SJCRH30 (cell line): Measurements from ENCODE around the gene PXMP4. TPM values are rescaled to one million over a fixed set of nuclear protein-coding genes. Genes with fewer than 3 reads are reported as not detected.

Experiments used
- DNase-seq, 2 experiments: peaks; one replicate each; pipeline ENCODE4 v3.0.0-alpha.2; 2015 to 2020
- H3K27ac ChIP-seq: fragments of 250-450 bp; sonication (Bioruptor Pico); 2 replicates; pipeline ENCODE4 v1.5.1; 2020; ENCODE audit warnings: mild to moderate bottlenecking, moderate library complexity
- H3K27me3 ChIP-seq: fragments of 250-450 bp; sonication (Bioruptor Pico); 2 replicates; pipeline ENCODE4 v1.5.1; 2020; ENCODE audit warnings: mild to moderate bottlenecking, moderate library complexity
- H3K36me3 ChIP-seq: fragments of 250-450 bp; sonication (Bioruptor Pico); 2 replicates; pipeline ENCODE4 v1.5.1; 2020; ENCODE audit warnings: mild to moderate bottlenecking, moderate library complexity
- H3K4me1 ChIP-seq: fragments of 250-450 bp; sonication (Bioruptor Pico); 2 replicates; pipeline ENCODE4 v1.5.1; 2020; ENCODE audit warnings: mild to moderate bottlenecking, moderate library complexity
- H3K4me3 ChIP-seq: fragments of 250-450 bp; sonication (Bioruptor Pico); 2 replicates; pipeline ENCODE4 v1.5.1; 2020; ENCODE audit warnings: mild to moderate bottlenecking, moderate library complexity
- H3K9me3 ChIP-seq: fragments of 250-450 bp; sonication (Bioruptor Pico); replicated peaks from 2 replicates; pipeline ENCODE4 v1.5.1; 2020; ENCODE audit warnings: mild to moderate bottlenecking, moderate library complexity
- total RNA-seq: library from RNA; depleted of rRNA; stranded (reverse); fragments of >200 nt; shearing (Covaris generic); gene quantifications from 2 replicates; pipeline ENCODE4 v1.2.3, GENCODE V29; 2014

The PXMP4 gene
- total RNA-seq, 1 experiment from 2014 or later = 8.2 TPM

GRCh38 chr20:33687993-33688937, 31.8 kb downstream of the PXMP4 start:
- Histone ChIP-seq H3K36me3 (peaks cover 6% of the 10 kb centered on the region), H3K9me3 (no peaks in the 10 kb centered on the region), H3K4me3 (no peak overlapping the region), H3K27ac (no peak overlapping the region), H3K27me3 (no peaks in the 10 kb centered on the region), H3K4me1 (peaks cover 23% of the 10 kb centered on the region)
- no peak for DNase-seq

- Histone ChIP-seq H3K4me1 (peaks cover 23% of the 10 kb centered on the region), H3K27ac (no peak overlapping the region), H3K27me3 (no peaks in the 10 kb centered on the region), H3K4me3 (no peak overlapping the region), H3K36me3 (peaks cover 10% of the 10 kb centered on the region), H3K9me3 (no peaks in the 10 kb centered on the region)
- peak; percentile 50 to 64 for DNase-seq
These were observed 32.7 kb downstream of the PXMP4 start for GRCh38 chr20:33687370-33687915.

- Histone ChIP-seq H3K4me3 (peak overlapping the region; percentile 84), H3K27me3 (no peaks in the 10 kb centered on the region), H3K36me3 (peaks cover 10% of the 10 kb centered on the region), H3K9me3 (no peaks in the 10 kb centered on the region), H3K27ac (no peak overlapping the region), H3K4me1 (peaks cover 23% of the 10 kb centered on the region)
- no peak for DNase-seq
These were observed 33.1 kb downstream of the PXMP4 start for GRCh38 chr20:33686984-33687366.

- Histone ChIP-seq H3K9me3 (no peaks in the 10 kb centered on the region), H3K27ac (peak within 1 kb of the TSS; percentile 84), H3K27me3 (no peaks in the 10 kb centered on the region), H3K4me3 (peak within 1 kb of the TSS; percentile 84), H3K4me1 (peaks cover 23% of the 10 kb centered on the region), H3K36me3 (peaks cover 10% of the 10 kb centered on the region)
- DNase-seq = peak; percentile 98
These were observed 33.8 kb downstream of the PXMP4 start, which contains the start of gene E2F1 for GRCh38 chr20:33686100-33686983. E2F1 (minus strand) TSS chr20:33686385; CDS start chr20:33686264, 121 bp downstream.

GRCh38 chr20:33685328-33686099, 34.6 kb downstream of the PXMP4 start:
- peak; percentile 96 for DNase-seq
- Histone ChIP-seq H3K4me1 (peaks cover 23% of the 10 kb centered on the region), H3K36me3 (peaks cover 12% of the 10 kb centered on the region), H3K27ac (peak overlapping the region; percentile 84), H3K4me3 (peak overlapping the region; percentile 84), H3K9me3 (no peaks in the 10 kb centered on the region), H3K27me3 (no peaks in the 10 kb centered on the region)

GRCh38 chr20:33684533-33685327, 35.4 kb downstream of the PXMP4 start:
- peaks cover 19% of the 10 kb centered on the region for H3K36me3 ChIP-seq
- no peaks in the 10 kb centered on the region for H3K9me3 ChIP-seq
- H3K4me1 ChIP-seq = peaks cover 24% of the 10 kb centered on the region
- H3K4me3 ChIP-seq = peak overlapping the region; percentile 84
- H3K27ac ChIP-seq = peak overlapping the region; percentile 84
- peak in 1 of 2 experiments; percentile 75 for DNase-seq
- H3K27me3 ChIP-seq = no peaks in the 10 kb centered on the region

GRCh38 chr20:33681728-33682353, 38.3 kb downstream of the PXMP4 start:
- Histone ChIP-seq H3K4me1 (peaks cover 42% of the 10 kb centered on the region), H3K27me3 (no peaks in the 10 kb centered on the region), H3K36me3 (peaks cover 37% of the 10 kb centered on the region), H3K9me3 (no peaks in the 10 kb centered on the region), H3K27ac (no peak overlapping the region), H3K4me3 (no peak overlapping the region)
- no peak for DNase-seq

- no peak for DNase-seq
- H3K27ac ChIP-seq = no peak overlapping the region
- H3K4me3 ChIP-seq = no peak overlapping the region
- H3K27me3 ChIP-seq = no peaks in the 10 kb centered on the region
- peaks cover 39% of the 10 kb centered on the region for H3K4me1 ChIP-seq
- no peaks in the 10 kb centered on the region for H3K9me3 ChIP-seq
- H3K36me3 ChIP-seq = peaks cover 43% of the 10 kb centered on the region
These were observed 38.8 kb downstream of the PXMP4 start for GRCh38 chr20:33681288-33681687.

GRCh38 chr20:33680686-33681085, 39.4 kb downstream of the PXMP4 start:
- no peak for DNase-seq
- H3K27me3 ChIP-seq = no peaks in the 10 kb centered on the region
- no peak overlapping the region for H3K27ac ChIP-seq
- H3K4me3 ChIP-seq = no peak overlapping the region
- peaks cover 46% of the 10 kb centered on the region for H3K36me3 ChIP-seq
- H3K4me1 ChIP-seq = peaks cover 40% of the 10 kb centered on the region
- H3K9me3 ChIP-seq = no peaks in the 10 kb centered on the region

GRCh38 chr20:33679758-33680485, 40.2 kb downstream of the PXMP4 start:
- H3K27me3 ChIP-seq = no peaks in the 10 kb centered on the region
- no peak overlapping the region for H3K4me3 ChIP-seq
- peaks cover 44% of the 10 kb centered on the region for H3K4me1 ChIP-seq
- no peak for DNase-seq
- peaks cover 44% of the 10 kb centered on the region for H3K36me3 ChIP-seq
- H3K27ac ChIP-seq = no peak overlapping the region
- H3K9me3 ChIP-seq = no peaks in the 10 kb centered on the region

- H3K27me3 ChIP-seq = no peaks in the 10 kb centered on the region
- peaks cover 40% of the 10 kb centered on the region for H3K36me3 ChIP-seq
- no peaks in the 10 kb centered on the region for H3K9me3 ChIP-seq
- H3K4me1 ChIP-seq = peaks cover 43% of the 10 kb centered on the region
- peak overlapping the region; percentile 22 for H3K27ac ChIP-seq
- no peak overlapping the region for H3K4me3 ChIP-seq
- peak; percentile 95 to 96 for DNase-seq
These were observed 42.0 kb downstream of the PXMP4 start for GRCh38 chr20:33677991-33678702.
